Osteocyte (in vitro differentiated cells): ENCODE measurements around the gene DYNLRB2. TPM values are rescaled to one million over a fixed set of nuclear protein-coding genes. Genes with fewer than 3 reads are reported as not detected.
A peak's percentile ranks its signal among the peaks of the same experiment; 100 is the strongest.

Experiments used
- DNase-seq: peaks from one replicate; pipeline ENCODE4 v3.0.0; 2021; ENCODE audit warnings: mixed read lengths; ENCODE audit not compliant: unreplicated experiment; ENCODE audit errors: extremely low spot score
- H3K27ac Mint-ChIP-seq: one replicate; pipeline ENCODE4 v1.8.0; 2021; ENCODE audit warnings: mild to moderate bottlenecking, mixed read lengths; ENCODE audit not compliant: unreplicated experiment
- H3K27me3 Mint-ChIP-seq: one replicate; pipeline ENCODE4 v1.8.0; 2021; ENCODE audit warnings: mixed read lengths; ENCODE audit not compliant: unreplicated experiment
- H3K36me3 Mint-ChIP-seq: one replicate; pipeline ENCODE4 v1.8.0; 2021; ENCODE audit warnings: mixed read lengths; ENCODE audit not compliant: unreplicated experiment
- H3K4me1 Mint-ChIP-seq: one replicate; pipeline ENCODE4 v1.8.0; 2021; ENCODE audit warnings: mixed read lengths; ENCODE audit not compliant: unreplicated experiment
- H3K4me3 Mint-ChIP-seq: one replicate; pipeline ENCODE4 v1.8.0; 2021; ENCODE audit warnings: mild to moderate bottlenecking, moderate library complexity, mixed read lengths; ENCODE audit not compliant: unreplicated experiment
- H3K9me3 Mint-ChIP-seq: one replicate; pipeline ENCODE4 v1.8.0; 2021; ENCODE audit warnings: mixed read lengths; ENCODE audit not compliant: unreplicated experiment
- CTCF ChIP-seq: fragments of 200-600 bp; sonication (generic); IDR thresholded peaks from 2 replicates; pipeline ENCODE4 v1.5.0; 2021; ENCODE audit warnings: antibody characterized with exemption, mild to moderate bottlenecking, moderate library complexity
- total RNA-seq: library from RNA; stranded (reverse); gene quantifications from 2 replicates; pipeline ENCODE4 v1.2.1, GENCODE V29; 2021

The DYNLRB2 gene
- total RNA-seq, 1 donor from 2014 or later, result not detected

- TF ChIP-seq CTCF, result no peak
- H3K36me3 Mint-ChIP-seq, result no peaks in the 10 kb centered on the region
- H3K9me3 Mint-ChIP-seq, result no peaks in the 10 kb centered on the region
- peaks cover 59% of the 10 kb centered on the region for H3K27me3 Mint-ChIP-seq
- H3K4me3 Mint-ChIP-seq, result no peak overlapping the region
- no peak for DNase-seq
- no peaks in the 10 kb centered on the region for H3K4me1 Mint-ChIP-seq
- no peak overlapping the region for H3K27ac Mint-ChIP-seq
Measured at GRCh38 chr16:80530479-80530878, 10.3 kb upstream of the DYNLRB2 start.

GRCh38 chr16:80536238-80536637 lies 4.6 kb upstream of the DYNLRB2 start:
- Mint-ChIP-seq H3K36me3 (no peaks in the 10 kb centered on the region), H3K27me3 (peaks cover 42% of the 10 kb centered on the region), H3K4me3 (no peak overlapping the region), H3K27ac (no peak overlapping the region), H3K4me1 (peaks cover 13% of the 10 kb centered on the region), H3K9me3 (no peaks in the 10 kb centered on the region)
- no peak for TF ChIP-seq CTCF
- DNase-seq, result no peak

GRCh38 chr16:80541306-80541694 lies 507 bp downstream of the DYNLRB2 start:
- no peak for DNase-seq
- H3K4me1 Mint-ChIP-seq, result peaks cover 14% of the 10 kb centered on the region
- H3K27me3 Mint-ChIP-seq, result peaks cover 26% of the 10 kb centered on the region
- H3K36me3 Mint-ChIP-seq, result no peaks in the 10 kb centered on the region
- no peak for TF ChIP-seq CTCF
- H3K27ac Mint-ChIP-seq, result peak overlapping the region; percentile 94
- peak overlapping the region; percentile 91 for H3K4me3 Mint-ChIP-seq
- H3K9me3 Mint-ChIP-seq, result no peaks in the 10 kb centered on the region

- Mint-ChIP-seq H3K9me3 (no peaks in the 10 kb centered on the region), H3K36me3 (no peaks in the 10 kb centered on the region), H3K4me1 (peaks cover 14% of the 10 kb centered on the region), H3K27me3 (peaks cover 20% of the 10 kb centered on the region), H3K27ac (no peak overlapping the region), H3K4me3 (no peak overlapping the region)
- DNase-seq, result no peak
- no peak for TF ChIP-seq CTCF
Measured at GRCh38 chr16:80543162-80543561, 2.4 kb downstream of the DYNLRB2 start.

GRCh38 chr16:80544326-80544725 lies 3.5 kb downstream of the DYNLRB2 start:
- TF ChIP-seq CTCF, result no peak
- Mint-ChIP-seq H3K27ac (no peak overlapping the region), H3K9me3 (no peaks in the 10 kb centered on the region), H3K4me3 (no peak overlapping the region), H3K4me1 (peaks cover 14% of the 10 kb centered on the region), H3K27me3 (peaks cover 23% of the 10 kb centered on the region), H3K36me3 (no peaks in the 10 kb centered on the region)
- no peak for DNase-seq
